HG03378 (cell line): Measurements from ENCODE around the gene SPHK2.

Source experiments
- ATAC-seq: cut with Tn5 transposase; IDR thresholded peaks from one replicate; pipeline ENCODE4 v1.9.1; 2021; ENCODE audit warnings: mild to moderate bottlenecking, moderate library complexity; ENCODE audit not compliant: unreplicated experiment

The SPHK2 gene

GRCh38 chr19:48603001-48603400 lies 16.3 kb upstream of the SPHK2 start:
- no peak for ATAC-seq

DNA sequence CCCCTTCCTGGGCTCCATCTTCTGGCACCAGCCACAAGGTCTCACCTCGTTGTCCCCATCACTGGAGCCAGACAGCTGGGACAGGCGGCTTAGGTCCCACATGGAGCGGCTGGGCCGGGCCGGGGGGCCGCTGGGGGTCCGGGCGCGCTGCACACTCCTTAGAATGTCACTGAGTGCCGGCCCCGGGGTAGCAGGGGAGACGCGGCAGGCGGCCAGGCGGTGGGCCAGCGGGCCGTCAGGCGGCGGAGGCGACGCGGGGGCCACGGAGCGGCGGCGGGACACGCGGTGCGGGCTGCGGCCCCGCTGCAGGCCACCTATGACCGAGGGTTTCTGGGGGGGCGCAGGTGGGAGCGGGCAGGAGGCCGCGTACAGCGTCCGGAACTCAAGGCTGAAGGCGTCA lies 15.9 kb upstream of the SPHK2 start:
- no peak for ATAC-seq

DNA sequence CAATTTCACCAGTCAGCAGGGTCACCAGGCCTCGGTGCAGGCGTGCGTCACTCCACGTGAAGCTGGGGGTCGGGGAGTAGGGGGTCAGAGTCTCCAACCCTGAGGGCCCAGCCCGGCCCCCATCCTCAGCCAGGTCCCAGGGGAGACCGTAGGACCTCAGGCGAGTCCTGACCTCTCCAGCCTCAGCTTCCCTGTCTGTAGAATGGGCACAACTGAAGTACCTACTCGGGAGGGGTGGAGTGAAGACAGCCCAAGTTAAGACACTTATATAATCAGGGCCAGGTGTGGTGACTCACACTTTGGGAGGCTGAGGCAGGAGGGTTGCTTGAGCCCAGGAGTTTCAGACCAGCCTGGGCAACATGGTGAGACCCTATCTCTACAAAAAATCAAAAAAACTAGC lies 15.5 kb upstream of the SPHK2 start:
- no peak for ATAC-seq

- ATAC-seq: no peak
Observed at GRCh38 chr19:48606463-48607358, 12.6 kb upstream of the SPHK2 start, which contains the start of gene SPACA4. Gene SPACA4, plus strand, starts transcription at chr19:48606742. Its CDS starts 237 bp downstream, at chr19:48606979.

DNA sequence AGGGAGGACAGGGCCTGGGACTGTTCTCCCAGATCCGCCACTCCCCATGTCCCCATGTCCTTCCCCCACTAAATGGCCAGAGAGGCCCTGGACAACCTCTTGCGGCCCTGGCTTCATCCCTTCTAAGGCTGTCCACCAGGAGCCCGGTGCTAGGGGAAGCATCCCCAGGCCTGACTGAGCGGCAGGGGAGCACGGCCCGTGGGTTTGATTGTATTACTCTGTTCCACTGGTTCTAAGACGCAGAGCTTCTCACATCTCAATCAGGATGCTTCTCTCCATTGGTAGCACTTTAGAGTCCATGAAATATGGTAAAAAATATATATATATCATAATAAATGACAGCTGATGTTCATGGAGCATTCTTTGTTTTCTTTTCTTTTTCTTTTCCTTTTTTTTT lies 11.9 kb upstream of the SPHK2 start:
- no peak for ATAC-seq

- ATAC-seq: no peak
Observed at GRCh38 chr19:48608798-48609263, 10.5 kb upstream of the SPHK2 start.

GRCh38 chr19:48609571-48610108 lies 9.7 kb upstream of the SPHK2 start:
- no peak for ATAC-seq

DNA sequence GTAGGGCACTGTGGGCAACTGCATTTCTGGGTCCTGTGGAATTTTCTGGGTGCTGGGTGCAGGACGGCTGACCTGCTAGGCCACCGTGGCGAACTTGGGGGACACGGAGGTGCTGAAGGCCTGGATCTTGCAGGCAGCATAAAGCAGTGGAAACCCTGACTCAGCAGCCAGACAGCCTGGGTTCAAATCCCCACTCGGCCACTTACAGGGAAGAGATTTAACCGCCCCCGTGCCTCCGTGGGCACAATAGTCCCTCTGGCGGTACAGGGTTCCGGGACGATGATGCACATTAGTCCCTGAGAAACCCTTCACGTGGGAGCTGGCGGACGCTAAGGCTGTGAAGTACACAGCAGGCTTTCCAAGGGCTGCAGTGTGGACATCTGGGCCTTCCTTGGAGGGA lies 7.4 kb upstream of the SPHK2 start:
- ATAC-seq: no peak

DNA sequence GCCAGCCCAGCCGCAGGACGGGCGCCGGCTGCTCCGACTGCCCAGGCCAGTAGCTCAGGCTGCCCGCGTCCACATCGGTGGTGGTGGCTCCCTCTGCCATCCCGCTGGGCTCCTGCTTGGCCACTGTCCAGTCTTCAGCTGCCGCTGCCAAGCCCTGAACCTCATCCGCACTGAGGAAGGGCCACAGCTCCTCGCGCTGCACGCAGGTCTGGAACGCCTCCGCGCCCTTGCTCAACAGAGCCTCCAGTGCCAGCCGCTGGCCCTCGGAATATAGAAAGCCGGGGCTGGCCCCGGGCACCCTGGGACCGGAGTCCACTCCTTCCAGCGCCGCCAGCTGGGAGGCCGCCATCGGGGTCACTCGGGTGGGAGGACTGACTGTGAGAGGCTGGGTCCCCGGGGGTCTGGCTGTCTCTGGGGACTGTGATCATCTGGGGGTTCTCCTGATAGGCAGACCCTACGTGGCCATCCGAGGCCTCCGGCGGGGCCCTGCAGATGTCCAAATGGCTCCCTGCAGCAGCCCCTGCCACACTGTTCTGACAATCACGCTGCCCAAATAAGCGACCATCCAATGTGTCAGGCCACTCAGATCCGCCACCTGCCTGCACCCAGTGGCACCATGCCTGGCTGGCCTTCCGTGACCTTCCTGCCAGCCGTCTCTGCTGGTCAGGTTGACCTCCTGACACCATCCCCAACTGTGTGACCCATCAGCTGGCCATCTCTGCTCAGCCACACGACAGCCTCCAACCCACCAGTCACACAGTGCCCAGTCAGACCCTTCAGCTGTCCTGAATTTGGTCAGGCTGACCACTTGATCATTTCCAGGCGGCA lies 6.1 kb upstream of the SPHK2 start:
- ATAC-seq: no peak

GRCh38 chr19:48613852-48614435 lies 5.4 kb upstream of the SPHK2 start:
- no peak for ATAC-seq

DNA sequence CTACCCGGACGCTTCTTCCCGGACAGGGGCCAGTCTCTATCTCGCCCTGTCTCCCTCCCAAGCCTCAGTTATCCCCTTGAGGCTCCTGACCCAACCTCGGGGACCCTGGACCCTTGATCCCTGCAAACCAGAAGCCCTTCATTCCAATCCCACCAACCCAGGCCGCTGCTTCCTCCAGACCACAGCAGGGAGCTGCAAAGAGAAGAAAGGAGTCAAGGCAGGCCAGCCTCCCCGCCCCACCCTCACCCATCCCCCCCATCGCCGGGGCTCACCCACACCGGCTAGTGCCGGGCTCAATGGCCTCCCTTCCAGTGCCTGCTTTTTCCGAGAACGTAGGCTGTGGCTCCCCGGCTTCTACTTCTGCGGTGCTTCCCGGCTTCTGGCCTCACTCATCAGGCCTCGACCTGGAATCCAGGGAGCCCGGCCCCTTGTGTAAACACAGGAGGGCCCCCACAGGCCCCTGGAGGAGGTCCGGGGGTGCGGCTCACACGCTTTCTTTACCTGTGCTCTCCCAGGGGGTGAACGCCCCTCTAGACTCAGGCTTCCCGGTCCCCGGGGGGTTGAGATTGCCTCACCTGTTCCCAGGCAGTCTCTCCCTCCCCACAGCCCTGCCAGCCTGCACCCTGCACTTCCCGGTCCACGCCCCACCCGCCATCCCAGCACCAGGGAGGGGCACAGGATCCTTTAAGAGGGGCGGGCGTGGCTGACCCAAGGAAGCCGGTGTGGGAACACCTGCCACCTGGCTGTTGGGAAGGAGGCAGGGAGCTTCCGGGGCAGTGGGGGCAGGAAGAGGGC lies 4.7 kb upstream of the SPHK2 start, which contains the start of gene FAM83E:
Gene FAM83E, minus strand, starts transcription at position 641 of the 795 bp plus-strand sequence. CDS start 1,704 bp downstream, outside the sequence.
- no peak for ATAC-seq

GRCh38 chr19:48615231-48616040 lies 3.9 kb upstream of the SPHK2 start:
- no peak for ATAC-seq

- ATAC-seq: no peak
Observed at GRCh38 chr19:48616041-48616436, 3.3 kb upstream of the SPHK2 start.

DNA sequence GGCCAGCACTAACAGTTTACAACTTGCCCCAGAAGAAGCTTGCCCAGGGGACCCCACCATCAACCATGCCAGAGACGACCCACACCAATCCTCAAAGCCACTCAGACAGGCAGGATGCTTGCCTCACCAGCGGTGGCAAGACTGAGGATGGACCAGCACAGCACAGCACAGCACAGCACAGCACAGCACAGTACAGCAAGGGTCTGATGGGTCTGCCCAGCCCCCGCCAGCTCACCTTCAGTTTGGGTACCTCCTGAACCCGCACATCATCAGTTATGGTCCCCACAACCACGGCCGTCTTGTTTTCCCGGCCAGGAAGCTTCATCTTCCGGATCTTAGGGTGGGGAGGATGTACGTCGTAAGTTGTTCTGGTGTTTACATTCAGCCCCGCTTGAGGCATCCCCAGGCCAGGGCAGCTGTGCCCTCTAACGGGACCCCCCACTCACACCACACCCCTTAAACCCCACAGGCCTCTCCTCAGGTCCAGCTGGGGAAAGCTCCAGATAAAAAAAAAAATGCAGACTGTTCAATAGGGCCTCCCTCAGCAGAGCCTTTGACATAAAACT lies 2.7 kb upstream of the SPHK2 start:
- no peak for ATAC-seq

GRCh38 chr19:48617146-48617937 lies 2.0 kb upstream of the SPHK2 start:
- no peak for ATAC-seq

- ATAC-seq: no peak
Observed at GRCh38 chr19:48618278-48618915, 909 bp upstream of the SPHK2 start.

- no peak for ATAC-seq
Observed at GRCh38 chr19:48619692-48620585, 633 bp downstream of the SPHK2 start.
